HFF-Myc (cell line): ENCODE data around the gene EPHA6.

Experiments used
- DNase-seq: peaks from one replicate; pipeline ENCODE4 v3.0.0-alpha.2; 2011; ENCODE audit warnings: low read depth; ENCODE audit errors: extremely low read depth
- H3K4me3 ChIP-seq: replicated peaks from 2 replicates; pipeline ENCODE4 v1.5.1; 2011; ENCODE audit warnings: low read depth, mild to moderate bottlenecking, control low read depth, low read length
- CTCF ChIP-seq: IDR thresholded peaks from 2 replicates; pipeline ENCODE4 v1.5.1; 2012; ENCODE audit warnings: mild to moderate bottlenecking, low read depth, low read length, control low read depth; ENCODE audit errors: missing control alignments

Gene EPHA6

GRCh38 chr3:97485206-97485605 is 670.8 kb downstream of the EPHA6 start:
- TF ChIP-seq CTCF: no peak
- H3K4me3 ChIP-seq: no peak overlapping the region
- DNase-seq: no peak

GRCh38 chr3:97487587-97487986 is 673.2 kb downstream of the EPHA6 start:
- no peak for DNase-seq
- no peak for TF ChIP-seq CTCF
- no peak overlapping the region for H3K4me3 ChIP-seq

- no peak overlapping the region for H3K4me3 ChIP-seq
- no peak for TF ChIP-seq CTCF
- no peak for DNase-seq
These were observed 674.3 kb downstream of the EPHA6 start for GRCh38 chr3:97488741-97489140.

- no peak overlapping the region for H3K4me3 ChIP-seq
- no peak for TF ChIP-seq CTCF
- DNase-seq: no peak
These were observed 681.5 kb downstream of the EPHA6 start for GRCh38 chr3:97495896-97496295.

GRCh38 chr3:97497138-97497537 is 682.7 kb downstream of the EPHA6 start:
- no peak for DNase-seq
- H3K4me3 ChIP-seq: no peak overlapping the region
- TF ChIP-seq CTCF: no peak

GRCh38 chr3:97504463-97504862 is 690.1 kb downstream of the EPHA6 start:
- TF ChIP-seq CTCF: no peak
- no peak for DNase-seq
- H3K4me3 ChIP-seq: no peak overlapping the region

GRCh38 chr3:97510795-97511194 is 696.4 kb downstream of the EPHA6 start:
- no peak for TF ChIP-seq CTCF
- no peak for DNase-seq
- H3K4me3 ChIP-seq: no peak overlapping the region
